Activated gamma-delta T cell treated with Interleukin-2 at 50 U/mL for 16 hours (primary cell): ENCODE results near the gene KCNN3.

Experiments
- DNase-seq: peaks from one replicate; pipeline ENCODE4 v3.0.0-alpha.2; 2020

Gene KCNN3

GRCh38 chr1:154859151-154859785 lies 10.8 kb downstream of the KCNN3 start:
- no peak for DNase-seq

DNA sequence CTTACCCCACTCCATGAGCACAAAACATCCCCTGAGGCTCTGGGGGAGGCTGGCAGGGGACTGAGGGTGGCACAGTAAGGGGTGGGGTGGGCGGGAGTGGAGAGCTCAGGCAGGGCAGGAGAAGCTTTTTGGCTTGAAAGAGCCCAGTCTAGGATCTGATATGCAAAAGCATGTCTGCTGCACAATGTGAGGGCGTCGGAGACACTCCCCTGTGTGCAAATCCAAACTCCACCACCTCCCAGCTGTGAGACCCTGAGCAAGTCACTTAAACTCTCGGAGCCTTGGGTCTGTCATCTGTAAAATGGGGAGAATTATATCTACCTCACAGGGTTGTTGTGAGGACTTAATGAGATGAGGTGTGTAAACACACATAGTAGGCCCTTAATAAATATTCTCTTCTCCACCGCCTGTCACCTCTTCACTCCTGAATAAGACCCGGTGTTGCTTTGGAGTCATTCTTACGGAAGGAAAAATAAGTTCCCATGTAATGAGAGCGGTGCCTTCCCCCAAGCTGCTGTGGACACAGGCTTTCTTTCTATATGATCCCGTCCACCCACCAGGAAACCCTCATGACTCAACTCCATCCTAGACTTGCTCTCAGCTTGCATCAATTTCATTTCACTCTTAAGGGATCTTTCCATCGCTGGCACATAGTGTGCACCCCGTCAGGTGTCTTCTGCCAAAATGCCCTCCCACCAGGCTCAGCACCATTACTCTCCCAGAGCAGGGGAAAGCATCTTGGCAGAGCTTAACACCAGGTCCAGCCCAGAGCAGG lies 12.5 kb downstream of the KCNN3 start:
- DNase-seq: no peak

DNA sequence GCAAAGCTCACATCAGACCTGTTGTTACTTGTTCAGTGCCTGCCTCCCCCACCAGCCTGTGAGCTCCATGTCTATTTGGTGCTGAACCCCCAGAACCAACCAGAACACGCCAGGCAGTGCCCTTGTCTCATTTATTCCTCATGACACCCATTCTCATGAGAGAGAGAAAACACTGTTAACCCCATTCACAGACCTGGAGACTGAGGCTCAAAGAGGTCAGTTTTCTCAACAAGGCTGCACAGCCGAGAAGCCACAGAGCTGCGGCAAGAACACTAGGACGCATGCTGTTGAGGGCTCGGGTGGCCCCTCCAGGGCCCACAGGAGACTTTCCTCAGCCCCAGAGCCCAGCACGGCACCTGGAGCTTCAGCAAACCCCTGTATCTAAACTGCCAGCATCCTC lies 13.1 kb downstream of the KCNN3 start:
- no peak for DNase-seq

DNA sequence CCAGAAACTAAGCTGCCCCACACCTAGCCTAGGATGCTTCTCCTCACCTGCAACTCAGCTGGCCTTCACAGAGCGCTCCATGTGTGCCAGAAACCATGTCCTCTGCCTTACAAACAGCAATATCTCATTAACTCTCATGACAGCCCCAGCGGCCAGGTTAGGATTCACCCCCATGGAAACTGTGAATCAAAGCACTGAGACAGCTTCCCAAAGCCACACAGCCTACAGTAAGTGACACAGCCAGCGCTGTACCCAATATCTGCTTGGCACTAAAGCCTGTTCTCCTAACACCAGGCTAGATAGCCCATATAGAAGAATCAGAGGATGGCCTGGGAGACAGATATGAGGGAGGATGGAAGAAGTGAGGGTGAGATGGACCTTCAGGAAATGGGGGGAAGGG lies 13.5 kb downstream of the KCNN3 start:
- DNase-seq: no peak

DNA sequence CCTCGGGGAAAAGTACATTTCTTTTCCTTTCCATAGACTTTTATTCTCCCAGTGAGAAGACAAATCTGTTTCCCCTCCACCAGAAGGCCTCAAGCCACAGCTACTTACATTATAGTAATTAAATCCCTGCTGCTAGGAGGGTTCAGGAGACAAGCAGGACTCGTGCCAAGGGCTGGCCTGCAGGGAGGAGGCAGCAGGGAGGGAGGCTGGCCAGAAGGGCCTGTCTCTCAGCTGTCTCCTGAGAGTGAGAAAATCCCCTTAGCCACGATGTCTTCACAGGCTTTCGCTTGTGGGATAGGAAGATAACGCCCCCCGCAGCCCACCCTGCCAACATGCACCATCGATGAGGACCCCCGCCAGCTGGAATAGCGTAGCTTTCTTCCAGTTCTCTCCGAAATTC lies 14.0 kb downstream of the KCNN3 start:
- DNase-seq: no peak

DNA sequence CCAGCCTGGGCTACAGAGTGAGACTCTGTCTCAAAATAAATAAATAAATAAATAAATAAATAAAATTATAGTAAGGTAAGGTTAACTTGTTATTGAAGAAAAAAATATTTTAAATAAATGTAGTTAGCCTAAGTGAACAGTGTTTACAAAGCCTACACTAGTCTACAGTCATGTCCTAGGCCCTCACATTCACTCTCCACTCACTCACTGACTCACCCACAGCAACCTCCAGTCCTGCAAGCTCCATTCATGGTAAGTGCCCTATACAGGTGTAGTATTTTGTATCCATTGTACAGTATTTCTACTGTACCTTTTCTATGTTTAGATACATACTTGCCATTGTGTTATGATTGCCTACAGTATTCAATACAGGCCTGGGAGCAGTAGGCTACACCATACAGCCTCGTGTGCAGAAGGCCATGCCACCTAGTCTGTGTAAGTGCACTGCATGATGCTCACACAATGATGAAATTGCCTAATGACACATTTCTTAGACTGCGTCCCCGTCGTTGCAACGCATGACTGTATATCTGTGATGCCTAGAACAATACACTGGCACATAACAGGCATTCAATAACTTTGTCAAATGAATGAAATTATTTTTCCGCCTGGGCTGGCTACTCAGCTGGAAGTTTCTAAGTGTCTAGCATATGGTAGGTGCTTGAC lies 14.8 kb downstream of the KCNN3 start:
- no peak for DNase-seq

DNA sequence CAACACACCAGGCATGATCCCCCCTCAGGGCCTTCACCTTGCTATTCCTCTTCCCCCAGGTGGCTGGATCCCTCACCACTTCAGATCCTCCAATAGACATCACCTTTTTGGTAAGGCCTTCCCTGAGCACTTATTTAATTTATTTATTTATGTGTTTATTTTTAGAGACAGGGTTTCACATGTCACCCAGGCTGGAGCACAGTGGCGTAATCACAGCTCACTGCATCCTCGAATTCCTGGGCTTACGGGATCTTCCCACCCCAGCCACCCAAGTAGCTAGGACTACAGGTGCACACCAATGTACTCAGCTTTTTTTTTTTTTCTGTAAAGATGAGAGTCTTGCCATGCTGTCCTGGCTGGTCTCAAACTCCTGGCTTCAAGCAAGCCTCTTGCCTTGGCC lies 17.2 kb downstream of the KCNN3 start:
- DNase-seq: no peak

DNA sequence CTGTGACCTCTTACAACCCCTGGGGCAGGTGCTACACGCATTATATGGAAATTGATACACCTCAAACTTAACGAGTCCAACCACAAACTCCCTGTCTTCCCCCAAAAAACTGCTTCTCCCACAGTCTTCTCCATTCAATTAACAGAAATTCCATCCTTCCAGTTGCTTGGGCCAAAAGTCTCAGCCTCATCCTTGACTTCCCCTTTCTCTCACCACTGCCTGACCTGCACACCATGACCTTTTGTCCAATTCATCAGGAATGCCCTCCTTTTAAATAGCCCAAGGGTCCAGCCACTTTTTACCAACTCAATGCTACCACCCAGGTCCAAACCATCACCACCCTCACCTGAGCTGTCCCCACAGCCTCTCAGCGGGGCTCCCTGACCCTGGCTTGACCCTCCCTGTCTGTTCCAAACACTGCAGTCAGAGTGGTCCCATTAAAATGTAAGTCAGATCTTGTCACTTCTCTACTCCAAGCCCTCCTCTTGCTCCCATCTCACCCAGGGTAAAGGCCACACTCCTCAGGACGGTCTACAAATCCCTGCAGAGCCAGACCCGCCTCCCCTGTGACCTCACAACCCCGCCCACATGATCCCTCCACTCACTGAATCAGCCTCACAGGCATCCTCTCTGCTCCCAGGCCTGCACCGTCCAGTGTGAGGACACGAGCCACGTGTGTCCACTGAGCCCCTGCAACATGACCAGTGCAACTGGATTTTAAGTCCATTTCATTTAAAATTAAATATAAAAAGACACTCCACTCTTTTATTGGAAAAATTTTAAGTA lies 18.5 kb downstream of the KCNN3 start:
- DNase-seq: no peak

- DNase-seq: no peak
Observed at GRCh38 chr1:154849645-154850131, 20.4 kb downstream of the KCNN3 start.

- no peak for DNase-seq
Observed at GRCh38 chr1:154848983-154849382, 21.1 kb downstream of the KCNN3 start.

GRCh38 chr1:154847891-154848290 lies 22.2 kb downstream of the KCNN3 start:
- no peak for DNase-seq

GRCh38 chr1:154846565-154847442 lies 23.3 kb downstream of the KCNN3 start:
- no peak for DNase-seq

DNA sequence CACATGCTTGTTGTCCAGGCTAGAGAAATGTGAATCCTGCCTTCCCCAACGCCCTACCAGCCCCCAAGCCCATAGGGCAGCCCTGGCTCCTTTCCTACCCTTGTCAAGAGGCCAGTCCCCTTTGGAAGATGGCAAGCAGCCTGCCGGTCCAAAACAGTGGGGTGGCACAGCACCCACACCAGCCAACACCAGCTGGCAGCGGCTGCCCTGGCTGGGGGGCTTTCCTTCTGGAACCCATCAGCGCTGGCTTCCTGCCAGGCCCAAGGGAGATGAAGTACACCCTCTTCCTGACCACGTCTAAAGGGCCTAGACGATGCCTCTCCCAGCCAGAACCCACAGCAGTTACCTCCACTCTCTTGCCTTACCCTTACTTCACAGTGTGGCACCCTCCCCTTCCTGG lies 24.2 kb downstream of the KCNN3 start:
- DNase-seq: no peak

DNA sequence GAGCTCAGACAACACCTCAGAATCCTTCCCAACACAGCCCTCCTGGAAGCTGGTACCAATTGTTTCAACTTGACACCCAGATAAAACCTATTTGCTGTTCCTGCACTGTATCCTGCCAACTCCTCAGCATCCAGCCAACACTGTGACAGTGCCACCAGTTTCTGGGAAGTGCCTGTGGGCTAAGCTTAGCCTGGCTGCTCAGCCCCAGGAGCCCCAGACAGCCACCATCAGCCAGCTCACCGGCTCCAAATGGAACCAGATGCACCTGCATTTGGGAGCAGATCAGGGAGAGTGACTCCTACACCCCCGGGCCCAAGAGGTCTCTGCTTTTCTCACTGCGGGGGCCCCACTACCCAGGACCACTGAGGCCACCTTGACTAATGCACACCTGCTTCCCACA lies 24.9 kb downstream of the KCNN3 start:
- DNase-seq: no peak

DNA sequence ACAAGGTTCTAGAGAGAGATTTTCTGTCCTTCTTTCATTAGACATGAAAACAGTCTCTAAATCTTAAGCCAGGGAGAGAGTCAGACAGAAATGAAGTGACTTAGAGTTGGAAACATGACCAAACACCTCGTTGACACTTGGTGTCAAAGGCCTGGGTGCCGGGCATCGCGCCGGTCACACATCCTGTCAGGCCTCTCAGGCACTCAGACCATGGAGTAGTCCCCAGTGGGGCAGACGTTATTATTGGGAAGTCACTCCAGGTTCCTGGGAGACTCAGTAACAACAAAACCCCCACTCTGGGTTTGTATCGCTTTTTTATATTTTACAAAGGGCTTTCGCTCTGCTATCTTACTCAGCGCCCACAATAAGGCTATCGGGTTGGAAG lies 25.8 kb downstream of the KCNN3 start:
- DNase-seq: no peak

- no peak for DNase-seq
Observed at GRCh38 chr1:154843636-154844296, 26.3 kb downstream of the KCNN3 start.

- no peak for DNase-seq
Observed at GRCh38 chr1:154842635-154843034, 27.4 kb downstream of the KCNN3 start.

- no peak for DNase-seq
Observed at GRCh38 chr1:154841384-154841783, 28.7 kb downstream of the KCNN3 start.

- DNase-seq: no peak
Observed at GRCh38 chr1:154840269-154841176, 29.6 kb downstream of the KCNN3 start.

DNA sequence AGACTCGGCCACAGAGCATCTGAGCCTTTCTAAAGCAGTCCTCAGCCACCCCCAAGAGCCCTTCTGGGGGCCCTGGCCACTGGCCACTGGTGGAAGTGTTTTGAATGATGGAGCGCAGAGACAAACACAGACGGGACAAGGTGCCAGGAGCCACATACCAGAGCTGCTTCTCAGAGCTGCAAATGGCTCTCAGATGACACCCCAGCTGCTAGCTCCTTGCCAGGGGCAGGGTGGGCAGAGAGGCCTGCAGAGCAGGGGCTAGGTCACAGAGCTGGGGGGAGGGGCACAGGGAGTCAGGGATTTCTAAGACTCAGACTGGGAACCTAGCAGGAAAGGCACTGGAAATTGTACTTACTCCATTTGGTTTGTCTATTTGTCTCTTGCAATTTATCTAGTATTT lies 30.4 kb downstream of the KCNN3 start:
- no peak for DNase-seq

GRCh38 chr1:154838988-154839387 lies 31.1 kb downstream of the KCNN3 start:
- DNase-seq: no peak
